ENCODE results near the gene P2RX6. TPM values are rescaled to one million over a fixed set of nuclear protein-coding genes. Genes with fewer than 3 reads are reported as not detected.
"Not testable (repeated sequence)": the region's sequence is repeated elsewhere in the genome, so short reads cannot be mapped to it uniquely, and the experiment has no call there.

The P2RX6 gene
- total RNA-seq, 1 donor from 2014 or later = not detected

GRCh38 chr22:21064917-21065864, 50.2 kb downstream of the P2RX6 start:
- no peaks in the 10 kb centered on the region for H3K9me3 Mint-ChIP-seq
- H3K4me1 Mint-ChIP-seq = no peaks in the 10 kb centered on the region
- H3K4me3 Mint-ChIP-seq = no peak overlapping the region
- H3K27ac Mint-ChIP-seq = no peak overlapping the region
- intact Hi-C loops (cut with micrococcal nuclease) = no loop called here
- no peaks in the 10 kb centered on the region for H3K36me3 Mint-ChIP-seq (ENCODE audit: low read depth)
- DNase-seq = no peak
- H3K27me3 Mint-ChIP-seq = peaks cover 4% of the 10 kb centered on the region

- DNase-seq = no peak
- intact Hi-C loops (cut with micrococcal nuclease) = no loop called here
- H3K4me1 Mint-ChIP-seq = no peaks in the 10 kb centered on the region
- no peaks in the 10 kb centered on the region for H3K9me3 Mint-ChIP-seq
- no peaks in the 10 kb centered on the region for H3K36me3 Mint-ChIP-seq (ENCODE audit: low read depth)
- H3K27ac Mint-ChIP-seq = no peak overlapping the region
- no peak overlapping the region for H3K4me3 Mint-ChIP-seq
- peaks cover 4% of the 10 kb centered on the region for H3K27me3 Mint-ChIP-seq
These were observed 52.3 kb downstream of the P2RX6 start for GRCh38 chr22:21067075-21067900.

- Mint-ChIP-seq H3K36me3 (ENCODE audit: low read depth) (no peaks in the 10 kb centered on the region), H3K4me1 (no peaks in the 10 kb centered on the region), H3K9me3 (no peaks in the 10 kb centered on the region), H3K27me3 (peaks cover 4% of the 10 kb centered on the region), H3K4me3 (no peak overlapping the region), H3K27ac (no peak overlapping the region)
- DNase-seq = no peak
- intact Hi-C loops (cut with micrococcal nuclease) = no loop called here
These were observed 53.1 kb downstream of the P2RX6 start for GRCh38 chr22:21067901-21068680.

- H3K27me3 Mint-ChIP-seq = peaks cover 4% of the 10 kb centered on the region
- no peak for DNase-seq
- H3K4me3 Mint-ChIP-seq = no peak overlapping the region
- no peaks in the 10 kb centered on the region for H3K9me3 Mint-ChIP-seq
- no peaks in the 10 kb centered on the region for H3K4me1 Mint-ChIP-seq
- H3K27ac Mint-ChIP-seq = no peak overlapping the region
- intact Hi-C loops (cut with micrococcal nuclease) = no loop called here
- H3K36me3 Mint-ChIP-seq (ENCODE audit: low read depth) = no peaks in the 10 kb centered on the region
These were observed 53.8 kb downstream of the P2RX6 start for GRCh38 chr22:21068681-21069276.

- Mint-ChIP-seq H3K4me1 (no peaks in the 10 kb centered on the region), H3K27me3 (peaks cover 4% of the 10 kb centered on the region), H3K4me3 (no peak overlapping the region), H3K36me3 (ENCODE audit: low read depth) (no peaks in the 10 kb centered on the region), H3K9me3 (no peaks in the 10 kb centered on the region), H3K27ac (no peak overlapping the region)
- no peak for DNase-seq
- intact Hi-C loops (cut with micrococcal nuclease) = no loop called here
These were observed 54.4 kb downstream of the P2RX6 start for GRCh38 chr22:21069375-21069774.

GRCh38 chr22:21070690-21071615, 56.0 kb downstream of the P2RX6 start:
- Mint-ChIP-seq H3K27ac (no peak overlapping the region), H3K9me3 (no peaks in the 10 kb centered on the region), H3K27me3 (no peaks in the 10 kb centered on the region)

GRCh38 chr22:21071796-21072195, 56.8 kb downstream of the P2RX6 start:
- H3K4me3 Mint-ChIP-seq; H3K36me3 Mint-ChIP-seq (ENCODE audit: low read depth); H3K27ac Mint-ChIP-seq; H3K4me1 Mint-ChIP-seq; H3K27me3 Mint-ChIP-seq; DNase-seq; H3K9me3 Mint-ChIP-seq; intact Hi-C loops (cut with micrococcal nuclease): not testable (repeated sequence)

More at GRCh38 chr22:21070690-21071615, 56.0 kb downstream of the P2RX6 start:
- no peak for DNase-seq
- Mint-ChIP-seq H3K4me1 (no peaks in the 10 kb centered on the region), H3K4me3 (no peak overlapping the region), H3K36me3 (ENCODE audit: low read depth) (no peaks in the 10 kb centered on the region)
- intact Hi-C loops (cut with micrococcal nuclease) = no loop called here

- intact Hi-C loops (cut with micrococcal nuclease) = no loop called here
- Mint-ChIP-seq H3K9me3 (no peaks in the 10 kb centered on the region), H3K4me1 (no peaks in the 10 kb centered on the region), H3K27me3 (no peaks in the 10 kb centered on the region), H3K36me3 (ENCODE audit: low read depth) (no peaks in the 10 kb centered on the region), H3K27ac (no peak overlapping the region), H3K4me3 (no peak overlapping the region)
- no peak for DNase-seq
These were observed 58.1 kb downstream of the P2RX6 start for GRCh38 chr22:21073023-21073422.

GRCh38 chr22:21073482-21073881, 58.5 kb downstream of the P2RX6 start:
- intact Hi-C loops (cut with micrococcal nuclease) = no loop called here
- no peak overlapping the region for H3K27ac Mint-ChIP-seq
- no peaks in the 10 kb centered on the region for H3K27me3 Mint-ChIP-seq
- H3K9me3 Mint-ChIP-seq = no peaks in the 10 kb centered on the region
- no peak for DNase-seq
- no peaks in the 10 kb centered on the region for H3K4me1 Mint-ChIP-seq
- H3K36me3 Mint-ChIP-seq (ENCODE audit: low read depth) = no peaks in the 10 kb centered on the region
- no peak overlapping the region for H3K4me3 Mint-ChIP-seq

- DNase-seq = no peak
- intact Hi-C loops (cut with micrococcal nuclease) = no loop called here
- Mint-ChIP-seq H3K36me3 (ENCODE audit: low read depth) (no peaks in the 10 kb centered on the region), H3K4me1 (no peaks in the 10 kb centered on the region), H3K27me3 (no peaks in the 10 kb centered on the region), H3K9me3 (no peaks in the 10 kb centered on the region), H3K27ac (no peak overlapping the region), H3K4me3 (no peak overlapping the region)
These were observed 59.2 kb downstream of the P2RX6 start for GRCh38 chr22:21074102-21074715.

GRCh38 chr22:21075516-21076138, 60.7 kb downstream of the P2RX6 start:
- H3K36me3 Mint-ChIP-seq (ENCODE audit: low read depth) = no peaks in the 10 kb centered on the region
- intact Hi-C loops (cut with micrococcal nuclease) = no loop called here
- no peaks in the 10 kb centered on the region for H3K9me3 Mint-ChIP-seq
- no peak for DNase-seq
- H3K4me1 Mint-ChIP-seq = no peaks in the 10 kb centered on the region
- no peak overlapping the region for H3K27ac Mint-ChIP-seq
- H3K4me3 Mint-ChIP-seq = no peak overlapping the region
- H3K27me3 Mint-ChIP-seq = no peaks in the 10 kb centered on the region

Measured in activated CD4-positive, alpha-beta T cell treated with anti-CD3 and anti-CD28 coated beads, Interleukin-2, amount 10 ng/mL, durations not matched to agents 24 days and 14 days (primary cell).